GM18909 (cell line): Measurements from ENCODE around the gene EFEMP1.
A peak's percentile ranks its signal among the peaks of the same experiment; 100 is the strongest.

Source experiments
- ATAC-seq: cut with Tn5 transposase; IDR thresholded peaks from one replicate; pipeline ENCODE4 v1.9.1; 2021; ENCODE audit warnings: mild to moderate bottlenecking; ENCODE audit not compliant: unreplicated experiment, poor library complexity

Gene EFEMP1

DNA sequence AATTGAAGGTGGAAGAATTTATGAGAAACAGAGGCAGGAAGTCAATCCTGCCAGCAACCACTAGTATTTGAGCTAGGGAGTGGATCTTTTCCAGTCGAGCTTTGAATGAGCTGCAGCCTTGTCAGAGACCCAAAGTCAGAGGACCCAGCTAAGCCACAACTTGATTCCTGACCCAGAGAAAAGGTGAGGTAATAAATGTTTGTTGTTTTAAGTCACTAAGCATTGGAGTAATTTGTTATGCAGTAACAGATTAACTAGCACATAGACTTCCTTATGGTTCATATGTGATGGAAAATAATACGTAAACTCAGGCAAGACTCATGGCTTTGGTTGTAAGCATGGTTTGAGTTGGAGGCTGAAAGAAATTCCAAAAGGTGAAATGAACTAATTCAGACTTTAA is 21.6 kb downstream of the EFEMP1 start:
- ATAC-seq: no peak

- no peak for ATAC-seq
Measured at GRCh38 chr2:55901322-55901721, 22.3 kb downstream of the EFEMP1 start.

- ATAC-seq: no peak
Measured at GRCh38 chr2:55899881-55900280, 23.7 kb downstream of the EFEMP1 start.

DNA sequence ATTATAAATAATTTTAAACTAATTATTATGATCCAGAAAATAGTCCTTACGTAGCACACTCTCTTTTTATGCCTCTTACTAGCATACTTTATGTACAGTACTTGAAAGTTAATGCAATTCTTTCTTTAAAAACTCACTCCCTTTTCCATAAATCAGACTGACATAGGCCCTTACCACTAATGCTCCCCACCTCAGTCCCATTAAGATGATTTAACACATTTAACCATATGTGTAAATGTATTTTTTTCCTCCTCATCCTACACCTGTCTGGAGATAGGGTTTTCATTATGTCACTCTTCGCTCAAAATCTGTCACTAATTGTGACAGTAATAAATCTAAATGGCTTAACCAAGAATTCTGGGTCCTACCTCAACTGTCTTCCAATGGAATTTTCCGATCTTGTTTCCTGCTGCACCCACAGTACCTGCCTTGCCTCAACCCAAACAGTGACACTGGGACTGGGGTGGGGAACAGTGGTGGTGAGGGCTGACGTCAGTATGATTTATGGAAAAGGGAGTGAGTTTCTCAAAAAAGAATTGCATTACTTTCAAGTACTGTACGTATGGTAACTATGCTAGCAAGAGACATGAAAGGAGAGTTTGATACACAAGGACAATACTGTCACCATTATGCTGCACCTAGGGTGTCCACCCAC is 25.1 kb downstream of the EFEMP1 start:
- no peak for ATAC-seq

- peak; percentile 40 for ATAC-seq
Measured at GRCh38 chr2:55896633-55897032, 26.9 kb downstream of the EFEMP1 start.

GRCh38 chr2:55894720-55895119 is 28.9 kb downstream of the EFEMP1 start:
- ATAC-seq: no peak

- no peak for ATAC-seq
Measured at GRCh38 chr2:55891671-55892094, 31.9 kb downstream of the EFEMP1 start.

- ATAC-seq: no peak
Measured at GRCh38 chr2:55888936-55889335, 34.6 kb downstream of the EFEMP1 start.

DNA sequence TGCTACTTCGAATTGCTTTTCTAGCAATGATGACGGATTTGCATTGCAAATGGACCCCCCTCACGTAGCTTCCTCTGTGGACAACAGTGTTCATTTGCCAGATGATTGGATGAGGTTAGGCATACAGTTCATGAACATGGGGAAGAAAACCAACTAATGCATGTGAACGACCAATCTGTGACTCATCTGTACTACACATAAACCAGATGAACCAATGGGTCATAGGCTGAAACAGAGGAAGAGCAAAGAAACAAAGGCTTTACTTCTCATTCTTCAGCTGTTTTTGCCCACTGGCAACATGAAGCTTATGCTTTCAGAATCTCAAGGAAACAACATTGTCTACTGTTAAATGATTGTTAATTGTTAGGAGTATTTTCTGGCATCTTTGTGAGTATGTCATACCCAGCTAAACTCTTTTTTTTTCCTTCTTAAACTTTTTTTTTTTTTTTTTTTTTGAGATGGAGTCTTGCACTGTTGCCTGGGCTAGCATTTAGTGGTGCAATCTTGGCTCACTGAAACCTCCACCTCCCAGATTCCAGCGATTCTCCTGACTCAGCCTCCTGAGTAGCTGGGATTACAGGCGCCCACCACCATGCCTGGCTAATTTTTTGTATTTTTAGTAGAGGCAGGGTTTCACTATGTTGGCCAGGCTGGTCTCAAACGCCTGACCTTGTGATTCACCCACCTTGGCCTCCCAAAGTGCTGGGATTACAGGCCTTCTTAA is 35.5 kb downstream of the EFEMP1 start:
- no peak for ATAC-seq

GRCh38 chr2:55887351-55887750 is 36.2 kb downstream of the EFEMP1 start:
- ATAC-seq: no peak

DNA sequence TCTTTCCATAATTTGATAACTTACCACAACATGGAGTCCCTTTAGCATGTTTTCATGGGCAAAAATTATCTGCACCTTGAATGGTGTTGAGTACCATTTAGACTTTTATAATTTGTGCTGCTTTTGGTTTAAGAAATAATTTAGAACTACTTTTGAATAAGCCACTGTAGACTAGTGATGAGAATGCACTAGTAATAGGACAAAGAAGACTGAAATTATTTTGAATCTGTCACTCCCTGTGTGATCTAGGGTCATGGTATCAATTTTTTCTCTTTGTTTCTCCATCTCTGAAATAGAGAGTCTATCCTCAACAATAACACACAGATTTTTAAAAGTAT is 37.7 kb downstream of the EFEMP1 start:
- ATAC-seq: no peak

DNA sequence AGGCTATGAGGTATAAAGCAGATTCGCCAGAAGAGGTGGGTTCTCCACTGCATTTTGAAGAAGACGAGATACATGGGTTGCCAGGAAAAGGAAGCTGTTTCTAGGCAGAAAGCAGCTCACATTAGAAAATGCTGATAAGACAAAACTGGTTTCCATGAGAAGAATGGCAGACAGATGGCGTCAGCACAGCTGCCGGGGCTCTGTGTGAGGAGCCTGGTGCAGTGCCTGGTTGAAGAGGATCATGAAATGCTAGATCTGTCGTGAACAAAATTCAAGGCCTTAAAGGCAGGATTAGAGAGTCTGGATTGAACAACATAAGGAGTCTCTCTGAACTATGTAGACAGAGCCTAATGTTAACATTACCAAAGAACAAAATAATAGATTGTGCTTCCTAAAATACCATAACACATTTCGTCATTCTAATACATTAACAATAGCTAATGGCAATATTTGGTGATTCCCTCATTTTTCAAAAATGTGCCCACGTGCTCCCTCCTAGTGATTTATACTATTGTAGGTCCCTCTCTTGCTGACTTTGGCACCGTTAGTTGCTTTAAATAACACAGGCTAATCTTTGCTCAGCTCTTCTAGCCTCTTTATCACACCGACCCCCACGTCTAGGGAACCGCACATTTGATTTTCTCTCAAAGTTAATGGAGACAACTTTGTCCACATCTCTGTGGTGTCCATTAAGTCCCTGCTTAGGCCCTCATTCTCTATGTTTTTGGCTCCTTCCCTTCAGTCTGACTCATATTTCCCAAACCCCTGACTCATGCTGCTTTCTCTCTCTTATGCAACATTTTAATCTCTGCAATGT is 38.2 kb downstream of the EFEMP1 start:
- ATAC-seq: no peak

DNA sequence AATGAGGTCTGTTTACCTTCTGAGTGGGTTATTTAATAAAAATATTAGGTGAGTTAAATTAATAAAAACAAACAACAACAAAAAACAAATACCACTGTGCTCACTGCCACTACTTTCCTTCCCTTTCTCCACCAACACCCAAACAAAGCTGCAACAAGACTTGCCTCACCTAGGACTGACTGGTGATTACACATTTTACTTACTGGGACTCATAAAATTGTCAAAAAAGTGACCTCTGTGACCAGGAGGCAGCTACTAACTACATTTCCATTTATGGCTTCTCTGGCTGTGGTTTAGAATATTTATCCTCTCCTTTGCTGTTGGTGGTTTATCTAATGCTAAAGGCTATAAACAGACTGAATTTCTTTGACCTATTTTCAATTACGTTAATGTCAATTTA is 39.8 kb downstream of the EFEMP1 start:
- ATAC-seq: no peak

GRCh38 chr2:55883357-55883756 is 40.2 kb downstream of the EFEMP1 start:
- no peak for ATAC-seq

GRCh38 chr2:55882954-55883353 is 40.6 kb downstream of the EFEMP1 start:
- no peak for ATAC-seq

GRCh38 chr2:55880416-55881143 is 43.0 kb downstream of the EFEMP1 start:
- no peak for ATAC-seq

- no peak for ATAC-seq
Measured at GRCh38 chr2:55879976-55880375, 43.6 kb downstream of the EFEMP1 start.

DNA sequence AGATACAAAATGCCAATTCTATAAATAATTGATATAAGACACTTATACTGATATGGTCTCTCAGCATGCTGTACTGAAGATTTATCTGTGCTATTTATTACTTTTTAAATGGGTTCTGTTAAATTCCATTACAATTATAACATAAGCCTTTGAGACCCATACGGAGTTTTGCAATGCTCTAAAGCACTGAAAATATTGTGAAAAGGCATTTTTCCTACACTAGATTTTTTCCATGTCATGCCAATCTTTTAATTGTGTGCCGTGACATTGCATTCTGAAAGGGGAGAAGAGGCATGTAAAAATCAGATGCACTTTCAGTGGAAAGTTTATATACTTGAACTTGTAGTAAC is 46.5 kb downstream of the EFEMP1 start:
- no peak for ATAC-seq

DNA sequence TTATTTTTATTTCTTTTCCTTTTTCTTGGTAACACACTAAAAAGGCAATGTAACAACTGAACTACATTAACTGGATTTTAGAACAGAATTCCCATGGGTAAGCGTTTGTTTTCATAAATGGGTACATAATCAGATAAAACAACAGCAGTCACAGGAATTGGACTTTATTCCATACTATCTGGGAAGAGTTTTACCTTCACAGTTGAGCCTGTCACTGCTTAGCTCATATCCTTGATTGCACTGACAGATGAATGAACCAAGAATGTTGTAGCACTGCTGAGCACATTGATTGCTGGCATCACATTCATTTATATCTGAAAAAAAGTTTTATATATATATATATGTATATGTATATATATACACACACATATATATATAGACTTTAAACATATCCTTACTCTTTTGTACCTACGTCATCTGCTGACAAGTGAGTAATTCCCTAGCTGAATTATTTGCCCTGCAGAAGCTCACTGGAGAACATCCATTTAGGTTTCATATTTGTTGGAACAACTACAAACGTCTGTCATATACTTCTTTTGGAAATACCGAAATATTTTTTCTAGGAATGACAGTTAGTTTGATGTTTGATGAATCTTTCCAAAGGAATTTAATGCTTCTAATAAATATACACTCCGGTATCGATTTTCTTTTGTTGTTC is 47.0 kb downstream of the EFEMP1 start:
- no peak for ATAC-seq

DNA sequence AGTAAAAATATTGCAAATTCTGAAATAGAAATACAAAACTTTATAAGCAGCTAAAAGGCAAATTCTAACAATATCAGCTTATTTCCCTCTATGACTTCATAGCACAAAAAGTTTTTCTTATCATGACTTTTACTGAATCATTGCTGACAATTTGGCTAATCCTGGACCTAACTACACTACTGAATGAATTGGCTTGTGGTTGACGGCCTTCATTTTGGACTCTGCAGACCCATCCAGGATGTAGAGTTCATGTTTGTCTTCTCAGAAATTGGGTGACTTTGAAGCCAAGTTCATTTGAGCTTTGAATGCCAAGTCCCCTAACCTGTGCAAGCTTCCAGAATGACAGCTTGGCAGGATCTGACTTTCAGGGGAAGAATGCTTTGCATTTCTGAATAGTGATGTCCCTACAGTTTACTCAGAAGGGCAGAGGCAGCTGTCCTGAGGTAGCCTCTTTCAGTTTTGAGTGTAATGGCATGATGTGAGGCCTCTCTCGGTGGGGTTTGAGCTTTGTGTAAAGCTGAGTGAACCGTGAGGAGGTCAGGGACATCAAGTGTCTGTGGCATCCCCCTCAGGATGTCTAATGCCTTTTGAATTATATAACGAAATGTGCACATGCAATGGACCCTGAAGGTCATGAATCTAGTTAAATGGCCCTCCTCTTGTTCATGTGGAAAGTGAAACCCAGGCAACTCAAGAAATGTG is 48.0 kb downstream of the EFEMP1 start:
- peak; percentile 64 for ATAC-seq
